Fibroblast of lung (primary cell): ENCODE data around the gene PPP5C. TPM values are rescaled to one million over a fixed set of nuclear protein-coding genes. Genes with fewer than 3 reads are reported as not detected.
"Not testable (repeated sequence)": the region's sequence is repeated elsewhere in the genome, so short reads cannot be mapped to it uniquely, and the experiment has no call there.

ENCODE experiments used
- DNase-seq, 2 donors: peaks; one replicate each; pipeline versions ENCODE4 v3.0.0 to v3.0.0-alpha.2; 2010; ENCODE audit warnings: low read depth in 2 of 2
- H2AFZ ChIP-seq: 2 replicates; pipeline ENCODE4 v1.5.1; 2012; ENCODE audit warnings: low read length, control low read depth, inconsistent platforms
- H3K27ac ChIP-seq: 2 replicates; pipeline ENCODE4 v1.5.1; 2011; ENCODE audit warnings: low read length, control low read depth; ENCODE audit not compliant: insufficient read depth
- H3K27me3 ChIP-seq: 2 replicates; pipeline ENCODE4 v1.5.1; 2011; ENCODE audit warnings: mild to moderate bottlenecking, low read length; ENCODE audit not compliant: control insufficient read depth, insufficient read depth
- H3K36me3 ChIP-seq: 2 replicates; pipeline ENCODE4 v1.5.1; 2011; ENCODE audit warnings: low read length; ENCODE audit not compliant: control insufficient read depth, insufficient read depth
- H3K4me1 ChIP-seq: 2 replicates; pipeline ENCODE4 v1.5.1; 2011; ENCODE audit warnings: low read length; ENCODE audit not compliant: control insufficient read depth, insufficient read depth; ENCODE audit errors: extremely low read depth
- H3K4me2 ChIP-seq: 2 replicates; pipeline ENCODE4 v1.5.1; 2011; ENCODE audit warnings: low read length, control low read depth; ENCODE audit not compliant: insufficient read depth; ENCODE audit errors: extremely low read depth
- H3K4me3 ChIP-seq, 4 experiments: fragments of 200-600 bp in 1 of 4; sonication (generic) in 1 of 4; replicated peaks in 1 of 4; 2 replicates each; pipeline ENCODE4 v1.5.1; 2011 to 2016; ENCODE audit warnings: low read length in 4 of 4, low read depth in 3 of 4, mild to moderate bottlenecking in 3 of 4, control low read depth in 2 of 4, inconsistent platforms in 1 of 4, mixed read lengths in 1 of 4; ENCODE audit not compliant: insufficient read depth in 1 of 4; ENCODE audit errors: control extremely low read depth in 1 of 4
- H3K79me2 ChIP-seq: 2 replicates; pipeline ENCODE4 v1.5.1; 2012; ENCODE audit warnings: mild to moderate bottlenecking, low read length, inconsistent platforms; ENCODE audit not compliant: control insufficient read depth, insufficient read depth
- H3K9ac ChIP-seq: 2 replicates; pipeline ENCODE4 v1.5.1; 2011; ENCODE audit warnings: mild to moderate bottlenecking, low read length, control low read depth; ENCODE audit not compliant: insufficient read depth
- H3K9me3 ChIP-seq: 2 replicates; pipeline ENCODE4 v1.5.1; 2012; ENCODE audit warnings: low read depth, low read length; ENCODE audit not compliant: control insufficient read depth, insufficient read depth
- H4K20me1 ChIP-seq: 2 replicates; pipeline ENCODE4 v1.5.1; 2011; ENCODE audit warnings: low read length; ENCODE audit not compliant: control insufficient read depth, insufficient read depth; ENCODE audit errors: extremely low read depth
- CTCF ChIP-seq, 2 donors: IDR thresholded peaks in 1 of 2; conservative IDR thresholded peaks in 1 of 2; 1 replicate in 1 of 2; 2 replicates in 1 of 2; pipeline ENCODE4 v1.5.1; 2011 to 2012; ENCODE audit warnings: low read length in 2 of 2, control low read depth in 1 of 2, inconsistent platforms in 1 of 2, low read depth in 1 of 2, mild to moderate bottlenecking in 1 of 2
- EZH2 ChIP-seq: IDR thresholded peaks from 2 replicates; pipeline ENCODE4 v1.5.1; 2012; ENCODE audit warnings: low read length, control low read depth, mild to moderate bottlenecking; ENCODE audit errors: missing control alignments
- polyA plus RNA-seq, 2 donors: library from polyadenylated mRNA; depleted of rRNA in 1 of 2; stranded (reverse) in 1 of 2; unstranded in 1 of 2; fragments of >200 nt; gene quantifications; 2 replicates each; pipeline ENCODE4 v1.2.1, GENCODE V29; 2011 to 2012; ENCODE audit warnings: missing spikeins in 1 of 2
- total RNA-seq: library from RNA; depleted of rRNA; stranded (reverse); fragments of >200 nt; gene quantifications from 2 replicates; pipeline ENCODE4 v1.2.1, GENCODE V29; 2014

Gene PPP5C
- total and polyA plus RNA-seq, 2 donors (not counting 1 experiment from before 2014, with no cell fraction given), result 46.9 to 94.1 TPM

GRCh38 chr19:46411925-46412649 lies 65.2 kb downstream of the PPP5C start:
- Histone ChIP-seq H3K4me3 (peak overlapping the region; percentile 46 to 80 (median 57)), H3K9me3 (no peaks in the 10 kb centered on the region), H3K36me3 (no peaks in the 10 kb centered on the region), H3K9ac (no peak overlapping the region), H3K4me1 (peaks cover 6% of the 10 kb centered on the region), H3K79me2 (peaks cover 2% of the 10 kb centered on the region), H3K27ac (no peak overlapping the region), H3K4me2 (peak overlapping the region; percentile 86), H3K27me3 (no peaks in the 10 kb centered on the region), H2AFZ (no peak overlapping the region), H4K20me1 (no peaks in the 10 kb centered on the region)
- TF ChIP-seq EZH2 (no peak), CTCF (conservative IDR thresholded peaks at IDR 0.05 in 1 of 2, IDR thresholded peaks at IDR 0.05 in 1 of 2; ENCODE audit: low read depth in 1 of 2, low read length in 2 of 2) (no peak)
- no peak for DNase-seq

- no peak for TF ChIP-seq CTCF (conservative IDR thresholded peaks at IDR 0.05 in 1 of 2, IDR thresholded peaks at IDR 0.05 in 1 of 2; ENCODE audit: low read depth in 1 of 2, low read length in 2 of 2)
- TF ChIP-seq EZH2, result peak; percentile 31
- Histone ChIP-seq H3K9ac (peak overlapping the region; percentile 30), H3K27ac (peak overlapping the region; percentile 44)
Observed at GRCh38 chr19:46412650-46413261, 65.9 kb downstream of the PPP5C start.

GRCh38 chr19:46413262-46414031 lies 66.6 kb downstream of the PPP5C start, which contains the start of gene CCDC8:
TSS of gene CCDC8 (minus strand) at chr19:46413564. CDS start at chr19:46412810, 754 bp downstream.
- H3K9ac ChIP-seq, result peak within 1 kb of the TSS; percentile 30
- TF ChIP-seq EZH2 (no peak), CTCF (conservative IDR thresholded peaks at IDR 0.05 in 1 of 2, IDR thresholded peaks at IDR 0.05 in 1 of 2; ENCODE audit: low read depth in 1 of 2, low read length in 2 of 2) (no peak)
- peak within 1 kb of the TSS; percentile 12 for H2AFZ ChIP-seq
- H4K20me1 ChIP-seq, result no peaks in the 10 kb centered on the region
- peak within 1 kb of the TSS; percentile 44 for H3K27ac ChIP-seq
- peaks cover 4% of the 10 kb centered on the region for H3K4me1 ChIP-seq
- H3K27me3 ChIP-seq, result no peaks in the 10 kb centered on the region
- H3K9me3 ChIP-seq, result no peaks in the 10 kb centered on the region
- DNase-seq, result peak; percentile 98
- peak within 1 kb of the TSS; percentile 46 to 80 (median 57) for H3K4me3 ChIP-seq
- no peaks in the 10 kb centered on the region for H3K36me3 ChIP-seq
- H3K4me2 ChIP-seq, result peak within 1 kb of the TSS; percentile 86
- H3K79me2 ChIP-seq, result peaks cover 2% of the 10 kb centered on the region

More at GRCh38 chr19:46412650-46413261, 65.9 kb downstream of the PPP5C start:
- Histone ChIP-seq H3K36me3 (no peaks in the 10 kb centered on the region), H2AFZ (peak overlapping the region; percentile 10), H3K9me3 (no peaks in the 10 kb centered on the region), H3K4me1 (peaks cover 6% of the 10 kb centered on the region), H3K4me3 (peak overlapping the region; percentile 46 to 80 (median 57)), H3K79me2 (peaks cover 2% of the 10 kb centered on the region), H3K4me2 (peak overlapping the region; percentile 86), H3K27me3 (no peaks in the 10 kb centered on the region), H4K20me1 (no peaks in the 10 kb centered on the region)
- no peak for DNase-seq

- H3K9ac ChIP-seq, DNase-seq, H3K4me2 ChIP-seq, H2AFZ ChIP-seq, H4K20me1 ChIP-seq, H3K4me1 ChIP-seq, H3K27me3 ChIP-seq, H3K27ac ChIP-seq, H3K4me3 ChIP-seq, H3K36me3 ChIP-seq, H3K9me3 ChIP-seq, H3K79me2 ChIP-seq: not testable (repeated sequence)
Observed at GRCh38 chr19:46414899-46415298, 68.0 kb downstream of the PPP5C start.
